Upper lobe of left lung (tissue), 6 donors: ENCODE measurements around the gene ITPA. TPM values are rescaled to one million over a fixed set of nuclear protein-coding genes. Genes with fewer than 3 reads are reported as not detected.
A peak's percentile ranks its signal among the peaks of the same experiment; 100 is the strongest.

Source experiments
- ATAC-seq, 2 donors: fragments of 200-7000 bp; cut with Tn5 transposase; one replicate each; pipeline ENCODE4 v1.9.1; 2022; ENCODE audit warnings: mild to moderate bottlenecking in 2 of 2, moderate library complexity in 2 of 2; ENCODE audit not compliant: low FRiP score in 2 of 2
- DNase-seq, 2 donors: peaks; one replicate each; pipeline ENCODE4 v3.0.0-alpha.2; 2019 to 2020
- H3K27ac ChIP-seq, 4 donors: fragments of 200-600 bp; sonication (generic); one replicate each; pipeline ENCODE4 v1.5.1; 2016 to 2019
- H3K27me3 ChIP-seq, 4 donors: fragments of 200-600 bp; sonication (generic); one replicate each; pipeline ENCODE4 v1.5.1; 2017 to 2019
- H3K36me3 ChIP-seq, 4 donors: fragments of 200-600 bp; sonication (generic); one replicate each; pipeline ENCODE4 v1.5.1; 2016 to 2019
- H3K4me1 ChIP-seq, 4 donors: fragments of 200-600 bp; sonication (generic); one replicate each; pipeline ENCODE4 v1.5.1; 2018 to 2019
- H3K4me3 ChIP-seq, 4 donors: fragments of 200-600 bp; sonication (generic); one replicate each; pipeline ENCODE4 v1.5.1; 2017 to 2019; ENCODE audit warnings: mild to moderate bottlenecking in 2 of 4, moderate library complexity in 1 of 4
- H3K9me3 ChIP-seq, 4 donors: fragments of 200-600 bp; sonication (generic); one replicate each; pipeline ENCODE4 v1.5.1; 2018 to 2019
- CTCF ChIP-seq, 6 experiments: fragments of 450-650 bp in 4 of 6; fragments of 200-600 bp in 2 of 6; sonication (generic) in 2 of 6; IDR thresholded peaks; one replicate each; pipeline ENCODE4 v1.5.1; 2016 to 2019; ENCODE audit warnings: antibody characterized with exemption in 6 of 6
- EP300 ChIP-seq, 4 donors: sonication (generic); formaldehyde crosslinking; IDR thresholded peaks; one replicate each; pipeline ENCODE4 v1.5.1; 2017; ENCODE audit warnings: antibody characterized with exemption in 4 of 4, control low read depth in 2 of 4
- POLR2A ChIP-seq, 4 donors: fragments of 450-650 bp; IDR thresholded peaks; one replicate each; pipeline ENCODE4 v1.5.1; 2016 to 2017; ENCODE audit warnings: antibody characterized with exemption in 4 of 4, mild to moderate bottlenecking in 2 of 4
- POLR2AphosphoS5 ChIP-seq, 2 donors: sonication (generic); formaldehyde crosslinking; IDR thresholded peaks; one replicate each; pipeline ENCODE4 v1.5.1; 2017; ENCODE audit warnings: antibody characterized with exemption in 2 of 2
- WGBS, 2 donors: methylation state at CpG; one replicate each; pipeline ENCODE4 v1.1.5; 2017 to 2018; 5-methylcytosine and 5-hydroxymethylcytosine counted together
- total RNA-seq, 6 donors: library from RNA; depleted of rRNA in 4 of 6; stranded (reverse); fragments of >200 nt in 4 of 6; gene quantifications; one replicate each; pipeline versions ENCODE4 v1.1.0 to v1.2.1, GENCODE V29; 2016 to 2021
- donor health status: DM: no; HTN: no; CAD: no; lungs with moderate emphysema.
- donor health status: DM: no; HTN: yes; CAD: no; lungs with severe emphysema.

ITPA gene
- total RNA-seq, 6 donors from 2014 or later, result 31.5 to 58.5 (median 43.3) TPM

GRCh38 chr20:3233131-3233990 is 24.1 kb downstream of the ITPA start:
- no peaks in the 10 kb centered on the region for H3K36me3 ChIP-seq
- H3K4me1 ChIP-seq, result peaks cover 6 to 9% (median 8%) of the 10 kb centered on the region in 4 donors
- H3K4me3 ChIP-seq, result no peak overlapping the region
- no peak for TF ChIP-seq EP300 (IDR thresholded peaks at IDR 0.05)
- ATAC-seq (no peak), DNase-seq (no peak)
- H3K27me3 ChIP-seq, result peaks cover 0 to 12% (median 5%) of the 10 kb centered on the region in 4 donors
- H3K9me3 ChIP-seq, result no peaks in the 10 kb centered on the region
- no peak overlapping the region for H3K27ac ChIP-seq
- WGBS, 2 donors, result 86 to 89% methylated on average over 18 to 29 of the region's 32 CpGs

GRCh38 chr20:3233991-3234498 is 24.7 kb downstream of the ITPA start:
- Histone ChIP-seq H3K27me3 (peaks cover 0 to 18% (median 11%) of the 10 kb centered on the region in 4 donors), H3K9me3 (no peaks in the 10 kb centered on the region), H3K4me3 (no peak overlapping the region), H3K36me3 (no peaks in the 10 kb centered on the region), H3K27ac (no peak overlapping the region), H3K4me1 (peaks cover 7 to 16% (median 12%) of the 10 kb centered on the region in 4 donors)
- TF ChIP-seq POLR2AphosphoS5 (IDR thresholded peaks at IDR 0.05), result no peak
- no peak for TF ChIP-seq EP300 (IDR thresholded peaks at IDR 0.05)
- TF ChIP-seq CTCF (IDR thresholded peaks at IDR 0.05), result no peak
- no peak for TF ChIP-seq POLR2A (IDR thresholded peaks at IDR 0.05)
- WGBS, 2 donors, result 91 to 93% methylated on average over 21 to 25 of the region's 25 CpGs
- DNase-seq (peak in 1 of 2 donors; percentile 74), ATAC-seq (no peak)

- TF ChIP-seq POLR2AphosphoS5 (IDR thresholded peaks at IDR 0.05), result no peak
- no peak for TF ChIP-seq EP300 (IDR thresholded peaks at IDR 0.05)
- TF ChIP-seq POLR2A (IDR thresholded peaks at IDR 0.05), result no peak
- no peak for TF ChIP-seq CTCF (IDR thresholded peaks at IDR 0.05)
- no peak for DNase-seq
- H3K27me3 ChIP-seq, result peaks cover 0 to 35% (median 16%) of the 10 kb centered on the region in 4 donors
- H3K9me3 ChIP-seq, result no peaks in the 10 kb centered on the region
- H3K27ac ChIP-seq, result no peak overlapping the region
- no peak overlapping the region for H3K4me3 ChIP-seq
- no peak for ATAC-seq
- peaks cover 13 to 30% (median 23%) of the 10 kb centered on the region in 4 donors for H3K4me1 ChIP-seq
- no peaks in the 10 kb centered on the region for H3K36me3 ChIP-seq
- WGBS, 2 donors, result 95 to 100% methylated on average over 1 to 4 of the region's 4 CpGs
Observed at GRCh38 chr20:3235666-3236324, 26.5 kb downstream of the ITPA start.

DNA sequence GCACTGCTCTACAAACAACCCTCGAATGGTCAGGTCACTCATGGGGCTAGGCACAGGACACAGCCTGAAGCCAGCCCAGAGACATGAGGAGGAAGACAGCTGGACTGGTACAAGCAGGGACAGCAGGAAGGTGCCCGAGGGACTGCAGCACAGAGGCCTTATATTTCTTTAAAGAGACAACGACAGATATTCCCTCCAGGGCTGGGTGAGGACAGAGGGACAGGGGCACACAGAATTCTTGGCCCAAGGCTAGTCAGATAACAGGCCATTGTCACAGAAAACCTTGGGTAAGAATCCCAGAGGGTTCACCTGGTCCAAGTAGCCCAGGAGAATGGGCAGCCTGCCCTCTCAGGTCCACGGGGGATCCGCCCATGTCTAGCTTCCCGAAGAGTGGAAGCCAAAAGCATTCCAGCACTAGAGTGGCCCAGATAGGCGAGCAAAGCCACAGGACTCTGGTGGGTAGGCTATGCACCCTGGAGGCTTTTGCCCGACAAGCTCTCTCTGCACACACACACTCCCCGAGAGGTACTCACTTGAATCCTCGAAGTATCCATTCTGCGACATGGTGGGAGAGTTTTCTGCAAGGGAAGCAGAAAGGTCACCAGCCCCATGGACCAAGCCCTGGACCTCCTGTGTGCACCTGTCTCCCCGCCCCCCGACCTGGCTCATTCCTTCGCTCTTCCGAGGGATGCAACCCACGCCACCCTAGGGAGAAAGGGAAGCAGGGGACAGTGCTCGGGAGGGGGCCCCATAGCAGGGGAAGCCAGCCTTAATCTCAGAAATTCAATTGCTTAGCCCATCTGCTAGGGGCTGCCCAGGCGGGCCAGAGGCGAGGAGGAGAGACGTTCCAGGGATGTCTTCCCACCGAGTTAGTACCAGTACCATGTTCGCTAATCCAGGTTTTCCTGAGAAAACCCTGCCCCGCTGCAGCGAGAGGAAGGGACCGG is 28.0 kb downstream of the ITPA start:
- Histone ChIP-seq H3K9me3 (no peaks in the 10 kb centered on the region), H3K36me3 (no peaks in the 10 kb centered on the region), H3K4me3 (peak overlapping the region in 1 of 4 donors; percentile 98), H3K27ac (no peak overlapping the region), H3K4me1 (peaks cover 13 to 30% (median 23%) of the 10 kb centered on the region in 4 donors), H3K27me3 (peaks cover 0 to 35% (median 16%) of the 10 kb centered on the region in 4 donors)
- TF ChIP-seq CTCF (IDR thresholded peaks at IDR 0.05) (no peak), EP300 (IDR thresholded peaks at IDR 0.05) (no peak), POLR2AphosphoS5 (IDR thresholded peaks at IDR 0.05) (no peak), POLR2A (IDR thresholded peaks at IDR 0.05) (no peak)
- ATAC-seq (no peak), DNase-seq (no peak)
- WGBS, 2 donors, result 66 to 68% methylated on average over 19 to 25 of the region's 25 CpGs
